ENCODE measurements around the gene REXO2. TPM values are rescaled to one million over a fixed set of nuclear protein-coding genes. Genes with fewer than 3 reads are reported as not detected.

Gene REXO2
- total RNA-seq, 6 experiments from 2014 or later, result 245 to 272 (median 255) TPM

GRCh38 chr11:114430290-114430689, 9.0 kb upstream of the REXO2 start:
- TF ChIP-seq, protein P1, sequence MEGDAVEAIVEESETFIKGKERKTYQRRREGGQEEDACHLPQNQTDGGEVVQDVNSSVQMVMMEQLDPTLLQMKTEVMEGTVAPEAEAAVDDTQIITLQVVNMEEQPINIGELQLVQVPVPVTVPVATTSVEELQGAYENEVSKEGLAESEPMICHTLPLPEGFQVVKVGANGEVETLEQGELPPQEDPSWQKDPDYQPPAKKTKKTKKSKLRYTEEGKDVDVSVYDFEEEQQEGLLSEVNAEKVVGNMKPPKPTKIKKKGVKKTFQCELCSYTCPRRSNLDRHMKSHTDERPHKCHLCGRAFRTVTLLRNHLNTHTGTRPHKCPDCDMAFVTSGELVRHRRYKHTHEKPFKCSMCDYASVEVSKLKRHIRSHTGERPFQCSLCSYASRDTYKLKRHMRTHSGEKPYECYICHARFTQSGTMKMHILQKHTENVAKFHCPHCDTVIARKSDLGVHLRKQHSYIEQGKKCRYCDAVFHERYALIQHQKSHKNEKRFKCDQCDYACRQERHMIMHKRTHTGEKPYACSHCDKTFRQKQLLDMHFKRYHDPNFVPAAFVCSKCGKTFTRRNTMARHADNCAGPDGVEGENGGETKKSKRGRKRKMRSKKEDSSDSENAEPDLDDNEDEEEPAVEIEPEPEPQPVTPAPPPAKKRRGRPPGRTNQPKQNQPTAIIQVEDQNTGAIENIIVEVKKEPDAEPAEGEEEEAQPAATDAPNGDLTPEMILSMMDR (IDR thresholded peaks at IDR 0.05), result no peak
- no peak for DNase-seq
- H3K36me3 Mint-ChIP-seq (ENCODE audit: low read depth), result no peaks in the 10 kb centered on the region
- H3K9me3 Mint-ChIP-seq, result no peaks in the 10 kb centered on the region
- H3K4me1 Mint-ChIP-seq (ENCODE audit: low read depth), result no peaks in the 10 kb centered on the region; the same call in 1 of the 2 replicates
- H3K27ac Mint-ChIP-seq, result no peak overlapping the region
- no peak overlapping the region for H3K4me3 Mint-ChIP-seq
- no peaks in the 10 kb centered on the region; the same call in 1 of the 2 replicates for H3K27me3 Mint-ChIP-seq (ENCODE audit: insufficient read depth)

GRCh38 chr11:114432893-114433292, 6.4 kb upstream of the REXO2 start:
- Mint-ChIP-seq H3K27me3 (ENCODE audit: insufficient read depth) (no peaks in the 10 kb centered on the region), H3K4me3 (no peak overlapping the region), H3K27ac (no peak overlapping the region), H3K9me3 (no peaks in the 10 kb centered on the region), H3K36me3 (ENCODE audit: low read depth) (no peaks in the 10 kb centered on the region), H3K4me1 (ENCODE audit: low read depth) (peaks cover 2% of the 10 kb centered on the region)
- TF ChIP-seq, protein P1 (IDR thresholded peaks at IDR 0.05), result no peak
- no peak for DNase-seq

GRCh38 chr11:114433376-114433775, 5.9 kb upstream of the REXO2 start:
- Mint-ChIP-seq H3K27ac (no peak overlapping the region), H3K36me3 (ENCODE audit: low read depth) (no peaks in the 10 kb centered on the region), H3K27me3 (ENCODE audit: insufficient read depth) (no peaks in the 10 kb centered on the region), H3K9me3 (no peaks in the 10 kb centered on the region), H3K4me3 (no peak overlapping the region), H3K4me1 (ENCODE audit: low read depth) (peaks cover 6% of the 10 kb centered on the region)
- TF ChIP-seq, protein P1 (IDR thresholded peaks at IDR 0.05), result no peak
- no peak for DNase-seq

- no peaks in the 10 kb centered on the region for H3K27me3 Mint-ChIP-seq (ENCODE audit: insufficient read depth)
- TF ChIP-seq, protein P1 (IDR thresholded peaks at IDR 0.05), result no peak
- no peak overlapping the region; the same call in 1 of the 2 replicates for H3K27ac Mint-ChIP-seq
- DNase-seq, result no peak
- H3K4me1 Mint-ChIP-seq (ENCODE audit: low read depth), result peaks cover 35% of the 10 kb centered on the region
- no peaks in the 10 kb centered on the region for H3K9me3 Mint-ChIP-seq
- peak overlapping the region; percentile 98; the same call in 1 of the 2 replicates for H3K4me3 Mint-ChIP-seq
- H3K36me3 Mint-ChIP-seq (ENCODE audit: low read depth), result peaks cover 13% of the 10 kb centered on the region
Measured at GRCh38 chr11:114438303-114438702, 964 bp upstream of the REXO2 start.

GRCh38 chr11:114440121-114440860, 1.0 kb downstream of the REXO2 start:
- TF ChIP-seq, protein P1 (IDR thresholded peaks at IDR 0.05), result no peak
- Mint-ChIP-seq H3K9me3 (no peaks in the 10 kb centered on the region), H3K36me3 (ENCODE audit: low read depth) (peaks cover 31% of the 10 kb centered on the region), H3K27ac (peak overlapping the region; percentile 94), H3K27me3 (ENCODE audit: insufficient read depth) (no peaks in the 10 kb centered on the region), H3K4me1 (ENCODE audit: low read depth) (peaks cover 52% of the 10 kb centered on the region), H3K4me3 (peak overlapping the region; percentile 98)
- peak; percentile 56 for DNase-seq
